ENCODE data around the gene OBSL1.

OBSL1 gene

DNA sequence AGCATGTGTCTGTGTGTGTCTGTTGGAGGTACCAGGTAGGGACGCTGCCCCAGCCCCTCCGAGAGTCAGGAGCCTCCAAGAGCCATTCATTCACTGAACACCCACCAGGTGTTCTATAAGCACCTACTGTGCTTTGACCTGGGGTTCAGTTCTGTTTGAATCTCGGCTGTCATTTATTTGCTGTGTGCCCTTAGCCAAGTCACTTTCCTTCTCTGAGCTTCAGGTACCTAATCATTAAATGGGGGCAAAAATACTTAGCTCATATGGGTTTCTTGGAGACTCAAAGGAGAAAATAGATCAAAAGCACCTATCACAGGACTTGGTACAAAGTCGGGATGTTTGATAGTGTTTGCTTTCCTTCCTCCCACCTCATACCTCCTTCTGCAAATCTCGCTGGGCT lies 43.9 kb downstream of the OBSL1 start:
- in situ Hi-C loops (cut with MboI; ENCODE audit: low pct_unique_long_range_greater_than_20kb, low sequenced_read_pairs, unreplicated experiment), result no loop called here
- no peak for DNase-seq (ENCODE audit: low spot score)
- TF ChIP-seq, protein P1, sequence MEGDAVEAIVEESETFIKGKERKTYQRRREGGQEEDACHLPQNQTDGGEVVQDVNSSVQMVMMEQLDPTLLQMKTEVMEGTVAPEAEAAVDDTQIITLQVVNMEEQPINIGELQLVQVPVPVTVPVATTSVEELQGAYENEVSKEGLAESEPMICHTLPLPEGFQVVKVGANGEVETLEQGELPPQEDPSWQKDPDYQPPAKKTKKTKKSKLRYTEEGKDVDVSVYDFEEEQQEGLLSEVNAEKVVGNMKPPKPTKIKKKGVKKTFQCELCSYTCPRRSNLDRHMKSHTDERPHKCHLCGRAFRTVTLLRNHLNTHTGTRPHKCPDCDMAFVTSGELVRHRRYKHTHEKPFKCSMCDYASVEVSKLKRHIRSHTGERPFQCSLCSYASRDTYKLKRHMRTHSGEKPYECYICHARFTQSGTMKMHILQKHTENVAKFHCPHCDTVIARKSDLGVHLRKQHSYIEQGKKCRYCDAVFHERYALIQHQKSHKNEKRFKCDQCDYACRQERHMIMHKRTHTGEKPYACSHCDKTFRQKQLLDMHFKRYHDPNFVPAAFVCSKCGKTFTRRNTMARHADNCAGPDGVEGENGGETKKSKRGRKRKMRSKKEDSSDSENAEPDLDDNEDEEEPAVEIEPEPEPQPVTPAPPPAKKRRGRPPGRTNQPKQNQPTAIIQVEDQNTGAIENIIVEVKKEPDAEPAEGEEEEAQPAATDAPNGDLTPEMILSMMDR (IDR thresholded peaks at IDR 0.05; ENCODE audit: extremely low read depth, insufficient read depth, missing control alignments), result no peak

DNA sequence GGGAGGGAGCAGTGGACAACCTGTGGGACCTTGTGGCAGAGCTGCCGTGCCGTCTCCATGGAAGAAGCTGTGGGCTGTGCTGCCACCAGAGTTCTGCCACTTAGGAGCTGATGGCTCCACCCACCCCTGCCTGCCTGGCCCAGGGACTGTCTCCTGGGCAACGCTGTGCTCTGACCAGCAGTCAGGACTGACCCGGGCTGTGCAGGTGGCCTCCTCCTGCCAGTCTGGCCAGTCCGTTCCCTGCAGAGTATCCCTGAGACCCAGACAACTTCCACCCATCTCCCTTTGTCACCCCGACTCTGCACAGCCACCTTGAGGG lies 44.3 kb downstream of the OBSL1 start:
- TF ChIP-seq, protein P1 (IDR thresholded peaks at IDR 0.05; ENCODE audit: extremely low read depth, insufficient read depth, missing control alignments), result no peak
- in situ Hi-C loops (cut with MboI; ENCODE audit: low pct_unique_long_range_greater_than_20kb, low sequenced_read_pairs, unreplicated experiment), result no loop called here
- no peak for DNase-seq (ENCODE audit: low spot score)

DNA sequence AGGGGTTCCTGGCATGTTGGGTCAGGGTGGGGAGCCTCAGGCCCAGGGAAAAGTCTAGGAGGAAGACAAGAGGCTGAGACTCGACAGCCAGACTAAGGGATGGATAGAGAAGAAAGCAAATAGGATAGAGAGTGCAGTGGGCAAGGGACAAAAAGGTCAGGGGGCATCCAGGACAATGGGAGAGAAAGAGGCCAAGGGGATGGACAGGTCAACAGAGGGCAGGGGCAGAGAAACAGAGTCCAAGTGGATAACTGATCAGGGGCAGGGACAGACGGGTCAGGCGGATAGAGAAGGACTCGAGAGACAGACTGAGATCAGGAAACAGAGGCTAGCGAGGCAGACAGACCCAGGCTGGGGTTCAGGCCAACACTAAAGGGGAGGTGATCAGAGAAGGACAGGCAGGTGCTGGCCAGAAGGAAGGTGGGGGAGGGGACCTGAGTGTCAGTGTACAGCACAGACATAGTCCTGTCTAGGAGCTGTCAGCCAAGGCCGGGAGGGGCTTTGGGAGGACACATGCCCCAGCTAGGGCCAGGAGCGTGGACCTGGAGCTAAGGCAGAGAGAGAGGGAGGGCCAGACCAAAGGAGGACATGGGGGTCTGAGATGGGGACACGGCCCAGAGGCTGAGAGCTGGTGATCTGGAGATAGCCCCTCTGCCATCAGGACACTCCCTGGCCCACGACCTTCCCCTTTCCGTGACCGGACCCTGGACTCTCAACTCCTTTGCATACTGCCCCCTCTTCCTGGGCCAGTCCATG lies 44.8 kb downstream of the OBSL1 start:
- TF ChIP-seq, protein P1 (IDR thresholded peaks at IDR 0.05; ENCODE audit: extremely low read depth, insufficient read depth, missing control alignments), result no peak
- in situ Hi-C loops (cut with MboI; ENCODE audit: low pct_unique_long_range_greater_than_20kb, low sequenced_read_pairs, unreplicated experiment), result no loop called here
- DNase-seq (ENCODE audit: low spot score), result no peak

DNA sequence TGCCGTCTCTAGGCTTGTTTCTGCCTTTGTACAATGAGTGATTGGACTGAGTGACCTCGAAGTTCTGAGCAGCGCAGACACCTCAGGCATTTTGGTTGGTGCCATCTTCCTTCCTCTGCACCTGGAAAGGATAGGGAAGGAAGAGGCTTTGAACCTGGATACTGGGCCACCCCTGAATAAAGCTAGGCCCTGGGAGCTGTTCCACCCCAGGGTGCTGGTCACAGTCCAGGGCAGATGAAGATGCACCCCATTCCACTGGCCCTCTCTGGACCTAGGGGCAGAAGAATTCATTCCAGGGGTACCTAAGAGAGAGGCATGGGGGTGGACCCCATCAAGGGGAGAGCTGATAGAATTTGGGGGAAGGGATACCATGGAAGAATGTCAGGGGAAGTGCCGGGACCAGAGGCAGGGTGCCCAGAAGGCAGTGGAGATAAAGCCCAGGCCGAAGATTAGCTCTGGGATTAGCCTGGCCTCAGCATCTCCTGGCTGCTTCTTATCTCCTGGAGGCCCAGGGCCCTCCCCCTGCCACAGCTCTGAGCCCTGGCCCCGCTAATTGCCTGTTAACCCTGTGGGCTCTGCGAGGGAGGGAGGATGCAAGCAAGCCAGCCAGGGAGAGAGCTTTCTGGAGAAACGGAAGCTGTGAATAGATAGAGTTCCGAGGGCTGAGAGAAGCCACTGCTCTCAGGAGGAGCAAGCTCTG lies 45.7 kb downstream of the OBSL1 start:
- no peak for DNase-seq (ENCODE audit: low spot score)
- in situ Hi-C loops (cut with MboI; ENCODE audit: low pct_unique_long_range_greater_than_20kb, low sequenced_read_pairs, unreplicated experiment), result no loop called here
- TF ChIP-seq, protein P1 (IDR thresholded peaks at IDR 0.05; ENCODE audit: extremely low read depth, insufficient read depth, missing control alignments), result no peak

DNA sequence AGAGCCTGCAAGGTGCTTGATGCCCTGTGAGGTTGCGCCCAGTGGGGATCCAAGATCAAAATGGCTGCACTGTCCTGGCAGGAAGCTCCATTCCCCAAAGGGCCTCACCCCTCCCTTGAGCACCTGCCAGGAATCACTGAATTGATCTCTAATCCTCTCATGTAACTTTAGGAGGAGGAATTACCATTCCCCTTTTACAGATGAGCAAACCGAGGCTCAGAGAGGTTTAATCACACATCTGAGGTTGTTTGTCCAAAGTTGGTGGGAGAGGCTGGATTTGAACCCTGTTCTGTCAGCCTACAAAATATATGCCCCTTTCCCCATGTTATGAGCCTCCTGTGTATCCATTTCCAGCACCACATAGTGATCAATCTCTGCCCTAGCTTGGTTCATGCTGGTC lies 46.5 kb downstream of the OBSL1 start:
- DNase-seq (ENCODE audit: low spot score), result no peak
- in situ Hi-C loops (cut with MboI; ENCODE audit: low pct_unique_long_range_greater_than_20kb, low sequenced_read_pairs, unreplicated experiment), result no loop called here
- TF ChIP-seq, protein P1 (IDR thresholded peaks at IDR 0.05; ENCODE audit: extremely low read depth, insufficient read depth, missing control alignments), result no peak

DNA sequence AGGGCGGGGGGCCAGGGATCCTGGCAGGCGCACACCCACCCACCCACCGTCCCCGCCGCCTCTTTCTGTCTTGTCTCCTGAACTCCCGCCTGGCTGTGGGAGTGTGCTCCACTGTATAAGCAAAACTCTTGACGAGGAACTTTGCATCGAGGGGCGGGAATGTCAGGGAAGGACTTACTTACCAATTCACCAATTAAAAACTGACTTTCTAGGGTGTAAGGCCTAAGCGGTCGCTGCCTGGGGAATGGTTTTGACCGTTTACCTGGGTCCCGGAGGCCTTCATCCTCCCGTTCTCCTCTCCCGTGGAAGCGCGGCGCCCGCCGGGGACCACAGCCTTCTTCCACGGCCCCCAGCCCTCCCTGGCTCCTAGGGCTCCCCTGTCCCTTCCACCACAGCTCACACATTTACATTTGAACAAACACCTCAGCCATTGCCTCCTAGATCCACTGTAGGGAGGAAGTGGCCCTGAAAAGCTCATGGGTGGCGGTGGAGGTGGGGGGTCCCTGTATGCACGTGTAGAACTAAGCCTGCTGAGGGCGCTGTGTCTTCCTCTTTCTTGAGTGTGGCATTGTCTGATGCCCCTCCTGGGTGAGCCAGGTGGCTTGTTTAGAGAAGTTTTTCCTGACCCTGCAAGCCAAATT lies 48.2 kb downstream of the OBSL1 start:
- no peak for DNase-seq (ENCODE audit: low spot score)
- in situ Hi-C loops (cut with MboI; ENCODE audit: low pct_unique_long_range_greater_than_20kb, low sequenced_read_pairs, unreplicated experiment), result no loop called here
- TF ChIP-seq, protein P1 (IDR thresholded peaks at IDR 0.05; ENCODE audit: extremely low read depth, insufficient read depth, missing control alignments), result no peak
